ENCODE results near the gene DLGAP1.

DLGAP1 gene

GRCh38 chr18:4238966-4239365 lies 216.1 kb downstream of the DLGAP1 start:
- DNase-seq (ENCODE audit: low read depth), result no peak

- DNase-seq (ENCODE audit: low read depth), result no peak
Measured at GRCh38 chr18:4237664-4238041, 217.5 kb downstream of the DLGAP1 start.

- DNase-seq (ENCODE audit: low read depth), result no peak
Measured at GRCh38 chr18:4236940-4237663, 218.0 kb downstream of the DLGAP1 start.

- no peak for DNase-seq (ENCODE audit: low read depth)
Measured at GRCh38 chr18:4233468-4233867, 221.6 kb downstream of the DLGAP1 start.

- no peak for DNase-seq (ENCODE audit: low read depth)
Measured at GRCh38 chr18:4232656-4233055, 222.5 kb downstream of the DLGAP1 start.

GRCh38 chr18:4231260-4231659 lies 223.8 kb downstream of the DLGAP1 start:
- no peak for DNase-seq (ENCODE audit: low read depth)

- no peak for DNase-seq (ENCODE audit: low read depth)
Measured at GRCh38 chr18:4230450-4231168, 224.5 kb downstream of the DLGAP1 start.

GRCh38 chr18:4224031-4224704 lies 230.9 kb downstream of the DLGAP1 start:
- no peak for DNase-seq (ENCODE audit: low read depth)

- no peak for DNase-seq (ENCODE audit: low read depth)
Measured at GRCh38 chr18:4211111-4211837, 243.8 kb downstream of the DLGAP1 start.

GRCh38 chr18:4208366-4208765 lies 246.7 kb downstream of the DLGAP1 start:
- no peak for DNase-seq (ENCODE audit: low read depth)

- no peak for DNase-seq (ENCODE audit: low read depth)
Measured at GRCh38 chr18:4207383-4207985, 247.6 kb downstream of the DLGAP1 start.

- DNase-seq (ENCODE audit: low read depth), result no peak
Measured at GRCh38 chr18:4204438-4204720, 250.7 kb downstream of the DLGAP1 start.

GRCh38 chr18:4203568-4204437 lies 251.3 kb downstream of the DLGAP1 start:
- no peak for DNase-seq (ENCODE audit: low read depth)

GRCh38 chr18:4200399-4200798 lies 254.7 kb downstream of the DLGAP1 start:
- DNase-seq (ENCODE audit: low read depth), result no peak

GRCh38 chr18:4198956-4199355 lies 256.2 kb downstream of the DLGAP1 start:
- DNase-seq (ENCODE audit: low read depth), result no peak

GRCh38 chr18:4196351-4196750 lies 258.8 kb downstream of the DLGAP1 start:
- DNase-seq (ENCODE audit: low read depth), result no peak

- no peak for DNase-seq (ENCODE audit: low read depth)
Measured at GRCh38 chr18:4193086-4193485, 262.0 kb downstream of the DLGAP1 start.

- no peak for DNase-seq (ENCODE audit: low read depth)
Measured at GRCh38 chr18:4181882-4182568, 273.1 kb downstream of the DLGAP1 start.

- DNase-seq (ENCODE audit: low read depth), result no peak
Measured at GRCh38 chr18:4181086-4181485, 274.0 kb downstream of the DLGAP1 start.

GRCh38 chr18:4172196-4173100 lies 282.7 kb downstream of the DLGAP1 start:
- no peak for DNase-seq (ENCODE audit: low read depth)

Measured in HS-27A (cell line).